BLaER1 treated with 17β-estradiol and CSF1 and Interleukin-3, amounts not matched to agents 10 nM and 100 nM (cell line): ENCODE measurements around the gene RABEP2.
"Not testable (repeated sequence)": the region's sequence is repeated elsewhere in the genome, so short reads cannot be mapped to it uniquely, and the experiment has no call there.

Experiments
- H3K27ac ChIP-seq, 11 experiments: shearing (Covaris generic); formaldehyde crosslinking; 2 replicates each; pipeline ENCODE4 v1.8.1; 2022
- H3K27me3 ChIP-seq, 11 experiments: shearing (Covaris generic); formaldehyde crosslinking; 2 replicates each; pipeline ENCODE4 v1.8.1; 2022
- H3K36me3 ChIP-seq, 11 experiments: shearing (Covaris generic); formaldehyde crosslinking; 2 replicates each; pipeline ENCODE4 v1.8.1; 2022
- H3K4me1 ChIP-seq, 10 experiments: shearing (Covaris generic); formaldehyde crosslinking; 2 replicates each; pipeline ENCODE4 v1.8.1; 2022
- H3K4me2 ChIP-seq, 11 experiments: shearing (Covaris generic); formaldehyde crosslinking; 2 replicates each; pipeline ENCODE4 v1.8.1; 2022
- H3K4me3 ChIP-seq, 10 experiments: shearing (Covaris generic); formaldehyde crosslinking; 2 replicates each; pipeline ENCODE4 v1.8.1; 2022
- H3K9ac ChIP-seq, 11 experiments: shearing (Covaris generic); formaldehyde crosslinking; 2 replicates each; pipeline ENCODE4 v1.8.1; 2022
- H3K9me3 ChIP-seq, 11 experiments: shearing (Covaris generic); formaldehyde crosslinking; replicated peaks in 1 of 11; 2 replicates each; pipeline ENCODE4 v1.8.1; 2022
- H4K20me1 ChIP-seq, 11 experiments: shearing (Covaris generic); formaldehyde crosslinking; 2 replicates each; pipeline ENCODE4 v1.8.1; 2022
- Cebpa-rat ChIP-seq, 11 experiments: shearing (Covaris generic); IDR thresholded peaks; 2 replicates each; pipeline ENCODE4 v1.8.1; 2022

Gene RABEP2

GRCh38 chr16:28930203-28930602 lies 5.2 kb upstream of the RABEP2 start:
- H3K9ac ChIP-seq: peak overlapping the region; percentile 70 to 96 (median 92); a peak in 21 of 22 replicates
- H3K9me3 ChIP-seq: no peaks in the 10 kb centered on the region
- H3K36me3 ChIP-seq: peaks cover 0 to 21% (median 17%) of the 10 kb centered on the region in 11 experiments; a peak in 16 of 22 replicates
- H3K4me2 ChIP-seq: peak overlapping the region; percentile 82 to 98 (median 94)
- peak overlapping the region in 7 of 10 experiments; percentile 74 to 95 (median 89); a peak in 8 of 20 replicates for H3K4me3 ChIP-seq
- no peak for TF ChIP-seq Cebpa-rat (IDR thresholded peaks at IDR 0.05)
- peak overlapping the region; percentile 61 to 94 (median 92); a peak in 21 of 22 replicates for H3K27ac ChIP-seq
- H3K27me3 ChIP-seq: no peaks in the 10 kb centered on the region
- peaks cover 34 to 76% (median 71%) of the 10 kb centered on the region in 10 experiments for H3K4me1 ChIP-seq
- peaks cover 0 to 13% (median 0%) of the 10 kb centered on the region in 11 experiments; a peak in 4 of 22 replicates for H4K20me1 ChIP-seq

- TF ChIP-seq Cebpa-rat (IDR thresholded peaks at IDR 0.05): no peak
- Histone ChIP-seq H3K27me3 (no peaks in the 10 kb centered on the region), H3K36me3 (peaks cover 0 to 7% (median 0%) of the 10 kb centered on the region in 11 experiments; a peak in 11 of 22 replicates), H3K9me3 (no peaks in the 10 kb centered on the region), H3K4me1 (peaks cover 45 to 72% (median 65%) of the 10 kb centered on the region in 10 experiments), H3K4me3 (no peak overlapping the region), H4K20me1 (peaks cover 0 to 17% (median 0%) of the 10 kb centered on the region in 11 experiments; a peak in 6 of 22 replicates), H3K27ac (peak overlapping the region in 2 of 11 experiments; percentile 23 to 94; a peak in 2 of 22 replicates), H3K4me2 (peak overlapping the region in 7 of 11 experiments; percentile 17 to 97 (median 46); a peak in 12 of 22 replicates), H3K9ac (peak overlapping the region in 2 of 11 experiments; percentile 2 to 3; a peak in 1 of 22 replicates)
Measured at GRCh38 chr16:28927815-28928214, 2.8 kb upstream of the RABEP2 start.

GRCh38 chr16:28926284-28926683 lies 1.2 kb upstream of the RABEP2 start:
- Histone ChIP-seq H3K4me1 (peaks cover 37 to 83% (median 76%) of the 10 kb centered on the region in 10 experiments), H3K27ac (peak overlapping the region in 10 of 11 experiments; percentile 93 to 100 (median 99); a peak in 20 of 22 replicates), H3K9ac (peak overlapping the region; percentile 93 to 99 (median 99)), H3K36me3 (peaks cover 0 to 19% (median 11%) of the 10 kb centered on the region in 11 experiments; a peak in 19 of 22 replicates), H3K4me3 (peak overlapping the region; percentile 67 to 87 (median 76)), H4K20me1 (peaks cover 0 to 17% (median 0%) of the 10 kb centered on the region in 11 experiments; a peak in 6 of 22 replicates), H3K4me2 (peak overlapping the region; percentile 76 to 99 (median 88))
- H3K9me3 ChIP-seq, H3K27me3 ChIP-seq: not testable (repeated sequence)

GRCh38 chr16:28925386-28926228 lies 569 bp upstream of the RABEP2 start:
- H4K20me1 ChIP-seq: peaks cover 0 to 17% (median 0%) of the 10 kb centered on the region in 11 experiments; a peak in 6 of 22 replicates
- peaks cover 0 to 26% (median 17%) of the 10 kb centered on the region in 11 experiments; a peak in 19 of 22 replicates for H3K36me3 ChIP-seq
- H3K4me1 ChIP-seq: peaks cover 33 to 82% (median 76%) of the 10 kb centered on the region in 10 experiments
- H3K4me2 ChIP-seq: peak overlapping the region; percentile 76 to 99 (median 88)
- H3K4me3 ChIP-seq: peak overlapping the region; percentile 67 to 87 (median 76)
- H3K9me3 ChIP-seq: no peaks in the 10 kb centered on the region
- no peaks in the 10 kb centered on the region for H3K27me3 ChIP-seq
- peak overlapping the region; percentile 93 to 100 (median 99) for H3K27ac ChIP-seq
- peak overlapping the region; percentile 93 to 99 (median 99) for H3K9ac ChIP-seq
- no peak for TF ChIP-seq Cebpa-rat (IDR thresholded peaks at IDR 0.05)

- Histone ChIP-seq H3K4me3 (peak overlapping the region; percentile 67 to 87 (median 76)), H3K36me3 (peaks cover 6 to 36% (median 24%) of the 10 kb centered on the region in 11 experiments), H3K4me2 (peak overlapping the region; percentile 97 to 100 (median 99)), H3K4me1 (peaks cover 26 to 71% (median 67%) of the 10 kb centered on the region in 10 experiments), H3K9me3 (no peaks in the 10 kb centered on the region), H3K9ac (peak overlapping the region; percentile 93 to 99 (median 99); a peak in 21 of 22 replicates), H3K27me3 (no peaks in the 10 kb centered on the region), H3K27ac (peak overlapping the region; percentile 93 to 100 (median 99); a peak in 21 of 22 replicates), H4K20me1 (peaks cover 0 to 17% (median 0%) of the 10 kb centered on the region in 11 experiments; a peak in 6 of 22 replicates)
- TF ChIP-seq Cebpa-rat (IDR thresholded peaks at IDR 0.05): no peak
Measured at GRCh38 chr16:28924399-28924761, 658 bp downstream of the RABEP2 start.

- peaks cover 0 to 17% (median 0%) of the 10 kb centered on the region in 11 experiments; a peak in 6 of 22 replicates for H4K20me1 ChIP-seq
- peak overlapping the region; percentile 93 to 99 (median 99); a peak in 21 of 22 replicates for H3K9ac ChIP-seq
- TF ChIP-seq Cebpa-rat (IDR thresholded peaks at IDR 0.05): no peak
- peak overlapping the region; percentile 67 to 87 (median 76) for H3K4me3 ChIP-seq
- peaks cover 26 to 66% (median 62%) of the 10 kb centered on the region in 10 experiments for H3K4me1 ChIP-seq
- H3K27me3 ChIP-seq: no peaks in the 10 kb centered on the region
- peak overlapping the region; percentile 93 to 100 (median 99); a peak in 21 of 22 replicates for H3K27ac ChIP-seq
- H3K9me3 ChIP-seq: no peaks in the 10 kb centered on the region
- H3K36me3 ChIP-seq: peaks cover 12 to 42% (median 30%) of the 10 kb centered on the region in 11 experiments
- H3K4me2 ChIP-seq: peak overlapping the region; percentile 97 to 100 (median 99)
Measured at GRCh38 chr16:28923652-28924398, 1.2 kb downstream of the RABEP2 start.

- Histone ChIP-seq H3K4me1 (peaks cover 26 to 62% (median 56%) of the 10 kb centered on the region in 10 experiments), H4K20me1 (peaks cover 0 to 17% (median 0%) of the 10 kb centered on the region in 11 experiments; a peak in 6 of 22 replicates), H3K27me3 (no peaks in the 10 kb centered on the region), H3K4me2 (peak overlapping the region; percentile 97 to 100 (median 99)), H3K36me3 (peaks cover 18 to 48% (median 36%) of the 10 kb centered on the region in 11 experiments), H3K27ac (peak overlapping the region; percentile 44 to 100 (median 99); a peak in 20 of 22 replicates), H3K9me3 (no peaks in the 10 kb centered on the region), H3K9ac (peak overlapping the region; percentile 57 to 99 (median 99); a peak in 21 of 22 replicates), H3K4me3 (peak overlapping the region; percentile 38 to 87 (median 76); a peak in 17 of 20 replicates)
- TF ChIP-seq Cebpa-rat (IDR thresholded peaks at IDR 0.05): no peak
Measured at GRCh38 chr16:28923231-28923587, 1.8 kb downstream of the RABEP2 start.

- H3K27ac ChIP-seq: no peak overlapping the region
- TF ChIP-seq Cebpa-rat (IDR thresholded peaks at IDR 0.05): no peak
- peaks cover 62 to 93% (median 81%) of the 10 kb centered on the region in 11 experiments for H3K36me3 ChIP-seq
- peaks cover 17 to 51% (median 37%) of the 10 kb centered on the region in 10 experiments for H3K4me1 ChIP-seq
- no peak overlapping the region; a peak in 1 of 22 replicates for H3K9ac ChIP-seq
- no peak overlapping the region for H3K4me3 ChIP-seq
- no peaks in the 10 kb centered on the region for H3K27me3 ChIP-seq
- H4K20me1 ChIP-seq: peaks cover 0 to 9% (median 0%) of the 10 kb centered on the region in 11 experiments; a peak in 5 of 22 replicates
- no peaks in the 10 kb centered on the region for H3K9me3 ChIP-seq
- no peak overlapping the region for H3K4me2 ChIP-seq
Measured at GRCh38 chr16:28918698-28919097, 6.3 kb downstream of the RABEP2 start.
